Caco-2 (cell line): ENCODE data around the gene SDF2L1. TPM values are rescaled to one million over a fixed set of nuclear protein-coding genes. Genes with fewer than 3 reads are reported as not detected.

Experiments
- BruUV-seq: library from RNA; stranded (reverse); fragments of 400-500 nt; replicated peaks from 2 replicates; lab custom pipeline; 2021; lab: Mats Ljungman, UMichigan
- CTCF ChIA-PET: fragments of 300-600 bp; sonication (Branson Sonifier 250); formaldehyde crosslinking; loops from one replicate; lab custom pipeline; 2022; ENCODE audit warnings: antibody characterized with exemption; lab: Charles Lee
- POLR2A ChIA-PET: fragments of 300-600 bp; sonication (Branson Sonifier 250); formaldehyde crosslinking; loops from one replicate; lab custom pipeline; 2022; ENCODE audit warnings: antibody characterized with exemption; lab: Charles Lee
- DNase-seq, 2 experiments: peaks; one replicate each; pipeline versions ENCODE4 v3.0.0 to v3.0.0-alpha.2; 2020 to 2022
- H3K27me3 ChIP-seq: replicated peaks from 2 replicates; pipeline ENCODE4 v1.6.0; 2011; ENCODE audit warnings: low read length; ENCODE audit not compliant: control insufficient read depth, insufficient read depth
- H3K36me3 ChIP-seq: 2 replicates; pipeline ENCODE4 v1.5.1; 2011; ENCODE audit warnings: low read length; ENCODE audit not compliant: control insufficient read depth, insufficient read depth
- H3K4me1 ChIP-seq: fragments of 250-450 bp; sonication (Bioruptor Pico); 2 replicates; pipeline ENCODE4 v1.5.1; 2020; ENCODE audit warnings: mild to moderate bottlenecking
- H3K4me3 ChIP-seq: 2 replicates; pipeline ENCODE4 v1.5.1; 2011; ENCODE audit warnings: low read depth, mild to moderate bottlenecking, control low read depth, low read length
- H3K9me3 ChIP-seq: fragments of 250-450 bp; sonication (Bioruptor Pico); 2 replicates; pipeline ENCODE4 v1.5.1; 2020; ENCODE audit warnings: mild to moderate bottlenecking, moderate library complexity
- H3K27ac Mint-ChIP-seq: one replicate; pipeline ENCODE4 v1.8.0; 2022; ENCODE audit warnings: mixed read lengths; ENCODE audit not compliant: unreplicated experiment
- H3K27me3 Mint-ChIP-seq: one replicate; pipeline ENCODE4 v1.8.0; 2022; ENCODE audit warnings: mixed read lengths; ENCODE audit not compliant: insufficient read depth, unreplicated experiment
- H3K36me3 Mint-ChIP-seq: one replicate; pipeline ENCODE4 v1.8.0; 2022; ENCODE audit warnings: mild to moderate bottlenecking, mixed read lengths; ENCODE audit not compliant: insufficient read depth, unreplicated experiment
- H3K4me1 Mint-ChIP-seq: one replicate; pipeline ENCODE4 v1.8.0; 2022; ENCODE audit warnings: low read depth, mixed read lengths; ENCODE audit not compliant: unreplicated experiment
- H3K4me3 Mint-ChIP-seq: one replicate; pipeline ENCODE4 v1.8.0; 2022; ENCODE audit warnings: mild to moderate bottlenecking, moderate library complexity, mixed read lengths; ENCODE audit not compliant: unreplicated experiment
- H3K9me3 Mint-ChIP-seq: one replicate; pipeline ENCODE4 v1.8.0; 2022; ENCODE audit warnings: mixed read lengths; ENCODE audit not compliant: unreplicated experiment
- CTCF ChIP-seq, 2 experiments: fragments of 200-600 bp in 1 of 2; IDR thresholded peaks; 1 replicate in 1 of 2; 2 replicates in 1 of 2; pipeline versions ENCODE4 v1.5.1 to v1.8.0; 2011 to 2022; ENCODE audit warnings: antibody characterized with exemption in 1 of 2, control low read depth in 1 of 2, inconsistent platforms in 1 of 2, low read depth in 1 of 2, low read length in 1 of 2, mild to moderate bottlenecking in 1 of 2, moderate library complexity in 1 of 2; ENCODE audit not compliant: insufficient read depth in 1 of 2, severe bottlenecking in 1 of 2, unreplicated experiment in 1 of 2
- intact Hi-C: fragments of 100-400 bp; cut with micrococcal nuclease; formaldehyde crosslinking; loops from one replicate; pipeline ENCODE4 v1.10.0; 2022; ENCODE audit not compliant: unreplicated experiment
- total RNA-seq: library from RNA; stranded (reverse); gene quantifications from 2 replicates; pipeline ENCODE4 v1.2.3, GENCODE V29; 2022

SDF2L1 gene
- total RNA-seq, 1 experiment from 2014 or later, result 48.5 TPM

- Histone ChIP-seq H3K4me1 (peaks cover 5% of the 10 kb centered on the region; the same call in 1 of the 2 replicates), H3K27me3 (no peaks in the 10 kb centered on the region), H3K36me3 (peaks cover 3% of the 10 kb centered on the region), H3K9me3 (no peaks in the 10 kb centered on the region), H3K4me3 (no peak overlapping the region)
- Mint-ChIP-seq H3K27ac (no peak overlapping the region), H3K4me1 (no peaks in the 10 kb centered on the region), H3K4me3 (no peak overlapping the region), H3K36me3 (peaks cover 68% of the 10 kb centered on the region), H3K27me3 (no peaks in the 10 kb centered on the region), H3K9me3 (no peaks in the 10 kb centered on the region)
- no TSS peak for BruUV-seq
- CTCF ChIA-PET, result interaction anchor here (1.6 kb wide), 1 partner anchor 30 kb away, joined by 5 read pairs; no protein-coding TSS in a partner anchor
- intact Hi-C loops, result no loop called here
- DNase-seq, result no peak
- POLR2A ChIA-PET, result no interaction called here
- no peak for TF ChIP-seq CTCF (IDR thresholded peaks at IDR 0.05; ENCODE audit: insufficient read depth in 1 of 2, low read depth in 1 of 2, low read length in 1 of 2, severe bottlenecking in 1 of 2, unreplicated experiment in 1 of 2)
Measured at GRCh38 chr22:21611210-21611977, 30.7 kb upstream of the SDF2L1 start.

GRCh38 chr22:21612858-21613257 is 29.2 kb upstream of the SDF2L1 start:
- Mint-ChIP-seq H3K9me3 (no peaks in the 10 kb centered on the region), H3K36me3 (peaks cover 63% of the 10 kb centered on the region), H3K27ac (no peak overlapping the region), H3K4me3 (no peak overlapping the region), H3K4me1 (no peaks in the 10 kb centered on the region), H3K27me3 (no peaks in the 10 kb centered on the region)
- no peak overlapping the region for H3K4me3 ChIP-seq
- TF ChIP-seq CTCF (IDR thresholded peaks at IDR 0.05; ENCODE audit: insufficient read depth in 1 of 2, low read depth in 1 of 2, low read length in 1 of 2, severe bottlenecking in 1 of 2, unreplicated experiment in 1 of 2), result no peak
- BruUV-seq, result no TSS peak
- H3K4me1 ChIP-seq, result peaks cover 5% of the 10 kb centered on the region; the same call in 1 of the 2 replicates
- peaks cover 1% of the 10 kb centered on the region for H3K36me3 ChIP-seq
- H3K9me3 ChIP-seq, result no peaks in the 10 kb centered on the region
- DNase-seq, result no peak
- H3K27me3 ChIP-seq, result no peaks in the 10 kb centered on the region
- intact Hi-C loops, result no loop called here
- CTCF ChIA-PET, result interaction anchor here (1.0 kb wide), 1 partner anchor 16 kb away, joined by 3 read pairs; no protein-coding TSS in a partner anchor
- POLR2A ChIA-PET, result no interaction called here

- no peak overlapping the region for H3K4me3 ChIP-seq
- POLR2A ChIA-PET, result no interaction called here
- no peak overlapping the region for H3K4me3 Mint-ChIP-seq
- H3K27ac Mint-ChIP-seq, result no peak overlapping the region
- no peaks in the 10 kb centered on the region for H3K27me3 ChIP-seq
- H3K27me3 Mint-ChIP-seq, result no peaks in the 10 kb centered on the region
- H3K9me3 ChIP-seq, result no peaks in the 10 kb centered on the region
- CTCF ChIA-PET, result interaction anchor here (1.0 kb wide), 1 partner anchor 16 kb away, joined by 3 read pairs; no protein-coding TSS in a partner anchor
- intact Hi-C loops, result no loop called here
- no peaks in the 10 kb centered on the region for H3K9me3 Mint-ChIP-seq
- peaks cover 5% of the 10 kb centered on the region; the same call in 1 of the 2 replicates for H3K4me1 ChIP-seq
- no peak for DNase-seq
- no peak for TF ChIP-seq CTCF (IDR thresholded peaks at IDR 0.05; ENCODE audit: insufficient read depth in 1 of 2, low read depth in 1 of 2, low read length in 1 of 2, severe bottlenecking in 1 of 2, unreplicated experiment in 1 of 2)
- no TSS peak for BruUV-seq
- H3K36me3 ChIP-seq, result peaks cover 1% of the 10 kb centered on the region
- H3K4me1 Mint-ChIP-seq, result no peaks in the 10 kb centered on the region
- H3K36me3 Mint-ChIP-seq, result peaks cover 68% of the 10 kb centered on the region
Measured at GRCh38 chr22:21613553-21614233, 28.4 kb upstream of the SDF2L1 start.
